Transverse colon (tissue), 4 donors: ENCODE results near the gene MYH11.

Experiments used
- EP300 ChIP-seq: sonication (generic); formaldehyde crosslinking; IDR thresholded peaks from one replicate; pipeline ENCODE4 v1.6.1; 2017; ENCODE audit warnings: antibody characterized with exemption, low read depth
- POLR2A ChIP-seq: fragments of 450-650 bp; IDR thresholded peaks from one replicate; pipeline ENCODE4 v1.6.1; 2016; ENCODE audit warnings: antibody characterized with exemption, mild to moderate bottlenecking, moderate library complexity
- POLR2AphosphoS5 ChIP-seq, 3 donors: sonication (generic); formaldehyde crosslinking; IDR thresholded peaks; one replicate each; pipeline ENCODE4 v1.6.1; 2016; ENCODE audit warnings: antibody characterized with exemption in 3 of 3
- TF ChIP-seq, protein P1 (sequence below), 5 experiments: fragments of 200-600 bp in 3 of 5; fragments of 450-650 bp in 2 of 5; sonication (generic) in 3 of 5; IDR thresholded peaks; 1 replicate in 2 of 5; 2 replicates in 3 of 5; pipeline ENCODE4 v1.5.1; 2016 to 2017; ENCODE audit warnings: antibody characterized with exemption in 5 of 5, inconsistent platforms in 3 of 5, mild to moderate bottlenecking in 2 of 5, moderate library complexity in 1 of 5

DNA sequence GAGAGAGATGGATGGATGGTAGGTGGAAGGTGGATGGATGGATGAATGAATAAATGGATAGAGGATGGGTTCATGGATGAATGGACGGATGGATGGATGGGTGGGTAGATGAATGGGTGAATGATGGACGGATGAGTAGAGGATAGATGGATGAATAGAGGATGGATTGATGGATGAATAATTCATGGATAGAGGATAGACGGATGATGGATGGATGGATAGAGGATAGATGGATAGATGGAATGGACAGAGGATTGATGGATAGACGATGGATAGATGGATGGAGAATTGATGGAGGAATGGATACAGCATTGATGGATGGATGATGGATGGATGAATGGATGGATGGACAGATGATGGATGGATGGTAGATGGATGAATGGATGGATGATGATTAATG, 91.7 kb downstream of the MYH11 start:
- TF ChIP-seq, protein P1, sequence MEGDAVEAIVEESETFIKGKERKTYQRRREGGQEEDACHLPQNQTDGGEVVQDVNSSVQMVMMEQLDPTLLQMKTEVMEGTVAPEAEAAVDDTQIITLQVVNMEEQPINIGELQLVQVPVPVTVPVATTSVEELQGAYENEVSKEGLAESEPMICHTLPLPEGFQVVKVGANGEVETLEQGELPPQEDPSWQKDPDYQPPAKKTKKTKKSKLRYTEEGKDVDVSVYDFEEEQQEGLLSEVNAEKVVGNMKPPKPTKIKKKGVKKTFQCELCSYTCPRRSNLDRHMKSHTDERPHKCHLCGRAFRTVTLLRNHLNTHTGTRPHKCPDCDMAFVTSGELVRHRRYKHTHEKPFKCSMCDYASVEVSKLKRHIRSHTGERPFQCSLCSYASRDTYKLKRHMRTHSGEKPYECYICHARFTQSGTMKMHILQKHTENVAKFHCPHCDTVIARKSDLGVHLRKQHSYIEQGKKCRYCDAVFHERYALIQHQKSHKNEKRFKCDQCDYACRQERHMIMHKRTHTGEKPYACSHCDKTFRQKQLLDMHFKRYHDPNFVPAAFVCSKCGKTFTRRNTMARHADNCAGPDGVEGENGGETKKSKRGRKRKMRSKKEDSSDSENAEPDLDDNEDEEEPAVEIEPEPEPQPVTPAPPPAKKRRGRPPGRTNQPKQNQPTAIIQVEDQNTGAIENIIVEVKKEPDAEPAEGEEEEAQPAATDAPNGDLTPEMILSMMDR (IDR thresholded peaks at IDR 0.05): no peak
- TF ChIP-seq EP300 (no peak), POLR2A (no peak), POLR2AphosphoS5 (IDR thresholded peaks at IDR 0.05) (peak in 2 of 3 donors; percentile 12 to 42)
